Activated naive CD8-positive, alpha-beta T cell (primary cell): ENCODE measurements around the gene MAML3.

Experiments
- H3K27ac Mint-ChIP-seq: one replicate; pipeline ENCODE4 v1.8.0; 2021; ENCODE audit warnings: mixed read lengths
- H3K27me3 Mint-ChIP-seq: one replicate; pipeline ENCODE4 v1.8.0; 2021; ENCODE audit warnings: mixed read lengths
- H3K36me3 Mint-ChIP-seq: one replicate; pipeline ENCODE4 v1.8.0; 2021; ENCODE audit warnings: mixed read lengths
- H3K4me1 Mint-ChIP-seq: one replicate; pipeline ENCODE4 v1.8.0; 2021; ENCODE audit warnings: low read depth, mixed read lengths
- H3K4me3 Mint-ChIP-seq: one replicate; pipeline ENCODE4 v1.8.0; 2021; ENCODE audit warnings: mild to moderate bottlenecking, mixed read lengths
- H3K9me3 Mint-ChIP-seq: one replicate; pipeline ENCODE4 v1.8.0; 2021; ENCODE audit warnings: low read depth, mixed read lengths

MAML3 gene

GRCh38 chr4:140090215-140090731 is 63.7 kb downstream of the MAML3 start:
- H3K4me1 Mint-ChIP-seq = peaks cover 29% of the 10 kb centered on the region
- H3K4me3 Mint-ChIP-seq = no peak overlapping the region

GRCh38 chr4:140089216-140089615 is 64.8 kb downstream of the MAML3 start:
- Mint-ChIP-seq H3K36me3 (peaks cover 6% of the 10 kb centered on the region), H3K27me3 (no peaks in the 10 kb centered on the region), H3K9me3 (no peaks in the 10 kb centered on the region), H3K4me1 (peaks cover 21% of the 10 kb centered on the region), H3K4me3 (no peak overlapping the region), H3K27ac (no peak overlapping the region)

More at GRCh38 chr4:140090215-140090731, 63.7 kb downstream of the MAML3 start:
- Mint-ChIP-seq H3K36me3 (peaks cover 6% of the 10 kb centered on the region), H3K9me3 (no peaks in the 10 kb centered on the region), H3K27ac (no peak overlapping the region), H3K27me3 (no peaks in the 10 kb centered on the region)

GRCh38 chr4:140088323-140088967 is 65.5 kb downstream of the MAML3 start:
- H3K4me1 Mint-ChIP-seq = peaks cover 14% of the 10 kb centered on the region
- H3K4me3 Mint-ChIP-seq = no peak overlapping the region
- peaks cover 6% of the 10 kb centered on the region for H3K36me3 Mint-ChIP-seq
- no peaks in the 10 kb centered on the region for H3K27me3 Mint-ChIP-seq
- no peak overlapping the region for H3K27ac Mint-ChIP-seq
- no peaks in the 10 kb centered on the region for H3K9me3 Mint-ChIP-seq

- H3K4me1 Mint-ChIP-seq = peaks cover 13% of the 10 kb centered on the region
- H3K36me3 Mint-ChIP-seq = peaks cover 6% of the 10 kb centered on the region
- no peak overlapping the region for H3K27ac Mint-ChIP-seq
Measured at GRCh38 chr4:140085881-140086280, 68.1 kb downstream of the MAML3 start.

GRCh38 chr4:140085062-140085622 is 68.8 kb downstream of the MAML3 start:
- no peak overlapping the region for H3K27ac Mint-ChIP-seq
- no peaks in the 10 kb centered on the region for H3K27me3 Mint-ChIP-seq
- H3K36me3 Mint-ChIP-seq = peaks cover 6% of the 10 kb centered on the region
- H3K4me3 Mint-ChIP-seq = no peak overlapping the region
- H3K4me1 Mint-ChIP-seq = peaks cover 18% of the 10 kb centered on the region
- no peaks in the 10 kb centered on the region for H3K9me3 Mint-ChIP-seq

More at GRCh38 chr4:140085881-140086280, 68.1 kb downstream of the MAML3 start:
- Mint-ChIP-seq H3K4me3 (no peak overlapping the region), H3K27me3 (no peaks in the 10 kb centered on the region), H3K9me3 (no peaks in the 10 kb centered on the region)

GRCh38 chr4:140084385-140084784 is 69.6 kb downstream of the MAML3 start:
- Mint-ChIP-seq H3K36me3 (peaks cover 8% of the 10 kb centered on the region), H3K4me1 (peaks cover 24% of the 10 kb centered on the region), H3K4me3 (no peak overlapping the region), H3K27ac (no peak overlapping the region), H3K9me3 (no peaks in the 10 kb centered on the region), H3K27me3 (no peaks in the 10 kb centered on the region)

GRCh38 chr4:140082391-140082755 is 71.6 kb downstream of the MAML3 start:
- peaks cover 26% of the 10 kb centered on the region for H3K4me1 Mint-ChIP-seq
- H3K9me3 Mint-ChIP-seq = no peaks in the 10 kb centered on the region
- H3K4me3 Mint-ChIP-seq = no peak overlapping the region
- H3K27ac Mint-ChIP-seq = no peak overlapping the region
- H3K27me3 Mint-ChIP-seq = no peaks in the 10 kb centered on the region
- peaks cover 2% of the 10 kb centered on the region for H3K36me3 Mint-ChIP-seq

GRCh38 chr4:140081641-140082390 is 72.2 kb downstream of the MAML3 start:
- Mint-ChIP-seq H3K27ac (no peak overlapping the region), H3K36me3 (peaks cover 2% of the 10 kb centered on the region), H3K27me3 (no peaks in the 10 kb centered on the region), H3K9me3 (peaks cover 3% of the 10 kb centered on the region), H3K4me3 (no peak overlapping the region), H3K4me1 (peaks cover 30% of the 10 kb centered on the region)

- Mint-ChIP-seq H3K9me3 (peaks cover 3% of the 10 kb centered on the region), H3K27ac (no peak overlapping the region), H3K27me3 (no peaks in the 10 kb centered on the region), H3K4me3 (peak overlapping the region; percentile 18), H3K4me1 (peaks cover 37% of the 10 kb centered on the region), H3K36me3 (peaks cover 2% of the 10 kb centered on the region)
Measured at GRCh38 chr4:140080883-140081282, 73.1 kb downstream of the MAML3 start.

- H3K36me3 Mint-ChIP-seq = peaks cover 5% of the 10 kb centered on the region
- no peak overlapping the region for H3K4me3 Mint-ChIP-seq
- H3K9me3 Mint-ChIP-seq = peaks cover 3% of the 10 kb centered on the region
- H3K27me3 Mint-ChIP-seq = no peaks in the 10 kb centered on the region
- H3K4me1 Mint-ChIP-seq = peaks cover 42% of the 10 kb centered on the region
- H3K27ac Mint-ChIP-seq = peak overlapping the region; percentile 22
Measured at GRCh38 chr4:140078366-140078765, 75.6 kb downstream of the MAML3 start.

GRCh38 chr4:140076307-140076706 is 77.7 kb downstream of the MAML3 start:
- H3K4me3 Mint-ChIP-seq = no peak overlapping the region
- H3K27me3 Mint-ChIP-seq = no peaks in the 10 kb centered on the region
- peaks cover 6% of the 10 kb centered on the region for H3K36me3 Mint-ChIP-seq
- H3K4me1 Mint-ChIP-seq = peaks cover 53% of the 10 kb centered on the region
- H3K27ac Mint-ChIP-seq = no peak overlapping the region
- peaks cover 3% of the 10 kb centered on the region for H3K9me3 Mint-ChIP-seq

GRCh38 chr4:140071806-140072205 is 82.2 kb downstream of the MAML3 start:
- Mint-ChIP-seq H3K4me3 (peak overlapping the region; percentile 77), H3K27ac (peak overlapping the region; percentile 50), H3K27me3 (no peaks in the 10 kb centered on the region), H3K36me3 (peaks cover 3% of the 10 kb centered on the region), H3K4me1 (peaks cover 60% of the 10 kb centered on the region), H3K9me3 (no peaks in the 10 kb centered on the region)

- Mint-ChIP-seq H3K27ac (peak overlapping the region; percentile 50), H3K36me3 (peaks cover 3% of the 10 kb centered on the region), H3K4me3 (peak overlapping the region; percentile 77), H3K9me3 (no peaks in the 10 kb centered on the region), H3K27me3 (no peaks in the 10 kb centered on the region), H3K4me1 (peaks cover 52% of the 10 kb centered on the region)
Measured at GRCh38 chr4:140070973-140071372, 83.0 kb downstream of the MAML3 start.

GRCh38 chr4:140070366-140070765 is 83.6 kb downstream of the MAML3 start:
- peaks cover 52% of the 10 kb centered on the region for H3K4me1 Mint-ChIP-seq
- H3K4me3 Mint-ChIP-seq = peak overlapping the region; percentile 77
- H3K27ac Mint-ChIP-seq = peak overlapping the region; percentile 50
- H3K36me3 Mint-ChIP-seq = peaks cover 3% of the 10 kb centered on the region
- H3K27me3 Mint-ChIP-seq = no peaks in the 10 kb centered on the region
- no peaks in the 10 kb centered on the region for H3K9me3 Mint-ChIP-seq

GRCh38 chr4:140069066-140069465 is 84.9 kb downstream of the MAML3 start:
- Mint-ChIP-seq H3K4me3 (peak overlapping the region; percentile 38), H3K9me3 (no peaks in the 10 kb centered on the region), H3K27ac (no peak overlapping the region), H3K36me3 (peaks cover 3% of the 10 kb centered on the region), H3K4me1 (peaks cover 50% of the 10 kb centered on the region), H3K27me3 (no peaks in the 10 kb centered on the region)
